Keratinocyte (primary cell): Measurements from ENCODE around the gene PWWP2A. TPM values are rescaled to one million over a fixed set of nuclear protein-coding genes. Genes with fewer than 3 reads are reported as not detected.

Experiments used
- DNase-seq: peaks from one replicate; pipeline ENCODE4 v3.0.0-alpha.2; 2011; ENCODE audit warnings: low read depth, missing footprints, low spot score
- FAIRE-seq: peaks from 2 replicates; lab custom pipeline; 2011; peaks lifted over from hg19 to GRCh38; lab: Jason Lieb, UNC
- H2AFZ ChIP-seq: 2 replicates; pipeline ENCODE4 v1.6.0; 2012; ENCODE audit warnings: low read length, control low read depth, inconsistent platforms; ENCODE audit not compliant: control insufficient read depth
- H3K27ac ChIP-seq: 2 replicates; pipeline ENCODE4 v1.5.1; 2011; ENCODE audit warnings: low read length; ENCODE audit not compliant: control insufficient read depth, insufficient read depth
- H3K27me3 ChIP-seq: 3 replicates; pipeline ENCODE4 v1.6.0; 2011; ENCODE audit warnings: low read length; ENCODE audit not compliant: control insufficient read depth, insufficient read depth; ENCODE audit errors: extremely low read depth
- H3K36me3 ChIP-seq, 2 experiments: 2 replicates in 1 of 2; 3 replicates in 1 of 2; pipeline ENCODE4 v1.5.1; 2011; ENCODE audit warnings: low read length in 2 of 2, mild to moderate bottlenecking in 1 of 2; ENCODE audit not compliant: control insufficient read depth in 2 of 2, insufficient read depth in 2 of 2; ENCODE audit errors: extremely low read depth in 1 of 2
- H3K4me1 ChIP-seq: 3 replicates; pipeline ENCODE4 v1.5.1; 2011; ENCODE audit warnings: low read length; ENCODE audit not compliant: control insufficient read depth, insufficient read depth; ENCODE audit errors: extremely low read depth
- H3K4me2 ChIP-seq: 3 replicates; pipeline ENCODE4 v1.6.0; 2011; ENCODE audit warnings: low read depth, low read length; ENCODE audit not compliant: control insufficient read depth, insufficient read depth; ENCODE audit errors: extremely low read depth
- H3K4me3 ChIP-seq, 3 experiments: fragments of 200-600 bp in 1 of 3; sonication (generic) in 1 of 3; 2 replicates in 2 of 3; 3 replicates in 1 of 3; pipeline ENCODE4 v1.5.1; 2011 to 2016; ENCODE audit warnings: low read length in 3 of 3, mild to moderate bottlenecking in 3 of 3, control low read depth in 2 of 3, inconsistent platforms in 1 of 3, low read depth in 1 of 3, mixed read lengths in 1 of 3, mixed run types in 1 of 3, moderate library complexity in 1 of 3; ENCODE audit not compliant: control insufficient read depth in 2 of 3, insufficient read depth in 2 of 3; ENCODE audit errors: extremely low read depth in 1 of 3
- H3K79me2 ChIP-seq: 2 replicates; pipeline ENCODE4 v1.6.0; 2012; ENCODE audit warnings: low read length; ENCODE audit not compliant: control insufficient read depth, insufficient read depth
- H3K9ac ChIP-seq: 3 replicates; pipeline ENCODE4 v1.6.0; 2011; ENCODE audit warnings: low read length; ENCODE audit not compliant: control insufficient read depth, insufficient read depth; ENCODE audit errors: extremely low read depth
- H3K9me1 ChIP-seq: 3 replicates; pipeline ENCODE4 v1.6.0; 2011; ENCODE audit warnings: low read length; ENCODE audit not compliant: control insufficient read depth, insufficient read depth; ENCODE audit errors: extremely low read depth
- H3K9me3 ChIP-seq: 2 replicates; pipeline ENCODE4 v1.5.1; 2012; ENCODE audit warnings: low read depth, low read length; ENCODE audit not compliant: control insufficient read depth
- H4K20me1 ChIP-seq: 3 replicates; pipeline ENCODE4 v1.6.0; 2011; ENCODE audit warnings: low read length; ENCODE audit not compliant: control insufficient read depth, insufficient read depth; ENCODE audit errors: extremely low read depth
- EZH2 ChIP-seq: IDR thresholded peaks from one replicate; pipeline ENCODE4 v1.6.1; 2012; ENCODE audit warnings: inconsistent platforms, mild to moderate bottlenecking, low read length, moderate library complexity
- dilution Hi-C: fragments of 300-500 bp; cut with MboI; formaldehyde crosslinking; loops from one replicate; pipeline ENCODE4 v1.7.0; 2020; ENCODE audit warnings: low sequenced_read_pairs; ENCODE audit not compliant: extremely low pct_ligation_motif_present
- polyA plus RNA-seq, 5 experiments: library from polyadenylated mRNA; depleted of rRNA in 3 of 5; stranded (reverse) in 3 of 5; stranded (forward) in 1 of 5; unstranded in 1 of 5; fragments of >200 nt; gene quantifications; 1 replicate in 1 of 5; 2 replicates in 3 of 5; 3 replicates in 1 of 5; pipeline versions ENCODE4 v1.2.1 to v1.2.3, GENCODE V29; 2011 to 2012; ENCODE audit warnings: missing spikeins in 2 of 5, low read depth in 1 of 5, low replicate concordance in 1 of 5
- TF ChIP-seq, protein P1 (sequence below), 3 experiments: IDR thresholded peaks in 1 of 3; conservative IDR thresholded peaks in 1 of 3; optimal IDR thresholded peaks in 1 of 3; 2 replicates in 2 of 3; 3 replicates in 1 of 3; pipeline versions ENCODE3 to v1.5.1; 2011; ENCODE audit warnings: low read length in 3 of 3, mild to moderate bottlenecking in 3 of 3, moderate library complexity in 2 of 3, control low read depth in 1 of 3, inconsistent platforms in 1 of 3; ENCODE audit not compliant: insufficient read depth in 2 of 3; ENCODE audit errors: extremely low read depth in 1 of 3

PWWP2A gene
- polyA plus RNA-seq, 1 donor (not counting 4 experiments of a cell fraction or from before 2014, with no cell fraction given), result 13.1 TPM

DNA sequence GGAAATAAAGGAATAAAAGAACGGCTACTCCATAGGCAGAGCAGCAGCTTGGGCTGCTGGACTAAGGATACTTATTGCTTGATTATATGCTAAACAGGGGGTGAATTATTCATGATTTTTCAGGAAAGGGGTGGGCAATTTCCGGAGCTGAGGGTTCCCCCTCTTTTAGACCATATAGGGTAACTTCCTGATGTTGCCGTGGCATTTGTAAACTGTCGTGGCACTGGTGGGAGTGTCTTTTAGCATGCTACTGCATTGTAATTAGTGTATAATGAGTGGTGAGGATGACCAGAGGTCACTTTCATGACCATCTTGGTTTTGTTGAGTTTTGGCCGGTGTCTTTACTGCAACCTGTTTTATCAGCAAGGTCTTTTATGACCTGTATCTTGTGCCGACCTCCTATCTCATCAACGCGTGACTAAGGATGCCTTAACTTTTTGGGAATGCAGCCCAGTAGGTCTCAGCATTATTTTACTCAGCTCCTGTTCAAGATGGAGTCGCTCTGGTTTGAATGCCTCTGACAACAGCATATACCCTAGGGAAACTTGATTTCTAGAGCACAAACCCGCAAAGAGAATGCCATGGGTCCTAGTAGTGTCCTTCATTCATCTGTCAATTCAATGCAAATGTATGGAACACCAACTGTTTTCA is 47.8 kb upstream of the PWWP2A start:
- FAIRE-seq, result peak; percentile 67
- Histone ChIP-seq H3K27ac (peak overlapping the region; percentile 63), H4K20me1 (no peaks in the 10 kb centered on the region), H3K27me3 (no peaks in the 10 kb centered on the region), H2AFZ (peak overlapping the region; percentile 81), H3K4me2 (peak overlapping the region; percentile 69), H3K9me1 (peaks cover 2% of the 10 kb centered on the region), H3K9me3 (no peaks in the 10 kb centered on the region), H3K4me3 (no peak overlapping the region), H3K4me1 (peaks cover 53% of the 10 kb centered on the region), H3K36me3 (no peaks in the 10 kb centered on the region), H3K9ac (no peak overlapping the region), H3K79me2 (no peaks in the 10 kb centered on the region)
- dilution Hi-C loops, result no loop called here
- TF ChIP-seq, protein P1, sequence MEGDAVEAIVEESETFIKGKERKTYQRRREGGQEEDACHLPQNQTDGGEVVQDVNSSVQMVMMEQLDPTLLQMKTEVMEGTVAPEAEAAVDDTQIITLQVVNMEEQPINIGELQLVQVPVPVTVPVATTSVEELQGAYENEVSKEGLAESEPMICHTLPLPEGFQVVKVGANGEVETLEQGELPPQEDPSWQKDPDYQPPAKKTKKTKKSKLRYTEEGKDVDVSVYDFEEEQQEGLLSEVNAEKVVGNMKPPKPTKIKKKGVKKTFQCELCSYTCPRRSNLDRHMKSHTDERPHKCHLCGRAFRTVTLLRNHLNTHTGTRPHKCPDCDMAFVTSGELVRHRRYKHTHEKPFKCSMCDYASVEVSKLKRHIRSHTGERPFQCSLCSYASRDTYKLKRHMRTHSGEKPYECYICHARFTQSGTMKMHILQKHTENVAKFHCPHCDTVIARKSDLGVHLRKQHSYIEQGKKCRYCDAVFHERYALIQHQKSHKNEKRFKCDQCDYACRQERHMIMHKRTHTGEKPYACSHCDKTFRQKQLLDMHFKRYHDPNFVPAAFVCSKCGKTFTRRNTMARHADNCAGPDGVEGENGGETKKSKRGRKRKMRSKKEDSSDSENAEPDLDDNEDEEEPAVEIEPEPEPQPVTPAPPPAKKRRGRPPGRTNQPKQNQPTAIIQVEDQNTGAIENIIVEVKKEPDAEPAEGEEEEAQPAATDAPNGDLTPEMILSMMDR (optimal IDR thresholded peaks at IDR 0.05 in 1 of 3, IDR thresholded peaks at IDR 0.05 in 1 of 3, conservative IDR thresholded peaks at IDR 0.05 in 1 of 3; ENCODE audit: extremely low read depth in 1 of 3, insufficient read depth in 2 of 3, low read length in 3 of 3), result no peak
- TF ChIP-seq EZH2, result no peak
- no peak for DNase-seq

DNA sequence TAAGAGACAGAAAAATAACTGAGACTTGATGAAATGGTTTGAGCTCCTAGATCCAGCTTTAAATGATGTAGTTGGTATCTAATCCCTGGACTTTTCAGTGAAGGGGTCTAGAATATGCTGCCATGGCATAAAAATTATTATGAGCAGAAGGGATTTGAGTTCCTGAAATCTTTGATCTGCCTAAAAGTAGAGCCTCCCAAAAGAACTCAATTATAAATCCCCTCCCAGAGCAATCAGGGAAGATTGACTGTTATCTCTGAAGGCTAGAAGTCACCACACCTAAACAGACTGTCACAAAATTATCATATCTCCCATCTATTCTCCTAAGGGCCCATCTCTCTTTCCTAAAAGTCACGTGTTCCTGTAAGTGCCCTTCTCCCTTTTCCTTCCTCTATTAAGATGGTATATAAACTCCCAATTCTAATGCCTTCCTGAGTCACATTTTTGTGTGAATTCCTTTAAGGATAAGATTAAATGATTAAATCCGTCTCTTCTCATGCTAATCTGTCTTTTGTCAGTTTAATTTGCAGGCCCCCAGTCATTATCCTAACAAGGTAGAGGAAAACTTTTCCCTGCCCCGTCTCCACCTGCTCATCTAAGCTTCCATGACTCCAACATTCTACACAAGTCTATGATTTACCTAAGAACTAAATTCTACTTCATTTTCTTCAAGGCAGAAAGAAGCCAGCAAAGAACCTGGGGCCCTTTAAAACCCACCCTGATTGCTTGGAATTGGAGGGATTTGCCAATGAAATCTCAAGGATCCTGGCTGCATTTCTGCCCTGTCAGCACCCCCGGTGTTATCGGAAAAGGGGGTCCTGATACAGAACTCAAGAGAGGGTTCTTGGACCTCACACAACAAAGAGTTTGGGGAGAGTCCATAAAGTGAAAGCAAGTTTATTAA is 47.1 kb upstream of the PWWP2A start:
- no peak for FAIRE-seq
- no peak overlapping the region for H3K4me3 ChIP-seq
- dilution Hi-C loops, result no loop called here
- H3K27ac ChIP-seq, result peak overlapping the region; percentile 47
- H3K9me1 ChIP-seq, result peaks cover 2% of the 10 kb centered on the region
- peak overlapping the region; percentile 62 for H3K4me2 ChIP-seq
- H3K4me1 ChIP-seq, result peaks cover 47% of the 10 kb centered on the region
- H3K27me3 ChIP-seq, result no peaks in the 10 kb centered on the region
- no peaks in the 10 kb centered on the region for H3K36me3 ChIP-seq
- H3K9me3 ChIP-seq, result no peaks in the 10 kb centered on the region
- DNase-seq, result no peak
- H3K79me2 ChIP-seq, result no peaks in the 10 kb centered on the region
- no peaks in the 10 kb centered on the region for H4K20me1 ChIP-seq
- no peak overlapping the region for H3K9ac ChIP-seq
- TF ChIP-seq EZH2, result no peak
- TF ChIP-seq, protein P1 (optimal IDR thresholded peaks at IDR 0.05 in 1 of 3, IDR thresholded peaks at IDR 0.05 in 1 of 3, conservative IDR thresholded peaks at IDR 0.05 in 1 of 3; ENCODE audit: extremely low read depth in 1 of 3, insufficient read depth in 2 of 3, low read length in 3 of 3), result no peak
- peak overlapping the region; percentile 81 for H2AFZ ChIP-seq
